ENCODE measurements around the gene CABLES2. TPM values are rescaled to one million over a fixed set of nuclear protein-coding genes. Genes with fewer than 3 reads are reported as not detected.

CABLES2 gene
- total and polyA plus RNA-seq, 9 of the 15 experiments (the other 6 are each of a cell fraction or from before 2014, with no cell fraction given), result 0.46 to 4.2 (median 1.6) TPM

GRCh38 chr20:62410746-62411478 is 3.8 kb upstream of the CABLES2 start (continued):
- no peak for TF ChIP-seq MITF (IDR thresholded peaks at IDR 0.05)

GRCh38 chr20:62409931-62410745 is 3.1 kb upstream of the CABLES2 start:
- POLR2A ChIA-PET, result interaction anchor here (0.6 to 2.0 kb wide), 5 partner anchors 10 to 971 kb away, joined by 3 to 4 read pairs (median 3); no protein-coding TSS in a partner anchor
- in situ Hi-C loops (cut with MboI), result loop anchor here (10.0 kb wide), 1 partner anchor 205 kb away; no protein-coding TSS in a partner anchor
- H3K4me1 ChIP-seq (replicated peaks in 1 of 2; ENCODE audit: control insufficient read depth in 2 of 2, insufficient read depth in 2 of 2, low read length in 2 of 2), result peaks cover 17 to 92% of the 10 kb centered on the region in 2 experiments
- peak; percentile 49 for TF ChIP-seq EGR1 (conservative IDR thresholded peaks at IDR 0.05)
- no peak for TF ChIP-seq ZNF584 (CRISPR knock-in tag; IDR thresholded peaks at IDR 0.05; ENCODE audit: low read depth)
- TF ChIP-seq SP1 (CRISPR knock-in tag; IDR thresholded peaks at IDR 0.05), result no peak
- 0 out of 2 replicates have a peak, but pooled peaks have one; percentile 39 for TF ChIP-seq NR2C2 (CRISPR knock-in tag; IDR thresholded peaks at IDR 0.05)
- no peak for TF ChIP-seq NR2C2 (tag; IDR thresholded peaks at IDR 0.05)
- TF ChIP-seq ARID3B (CRISPR knock-in tag; IDR thresholded peaks at IDR 0.05; ENCODE audit: borderline replicate concordance), result no peak
- peak; percentile 83 for TF ChIP-seq CTCFL (IDR thresholded peaks at IDR 0.05; ENCODE audit: borderline replicate concordance, insufficient read depth, low read depth, low read length, poor library complexity, severe bottlenecking)
- no peak for TF ChIP-seq ZNF324 (CRISPR knock-in tag; IDR thresholded peaks at IDR 0.05)
- TF ChIP-seq FOXA3 (CRISPR knock-in tag; conservative IDR thresholded peaks at IDR 0.05 in 1 of 2, IDR thresholded peaks at IDR 0.05 in 1 of 2), result peak in 1 of 2 experiments; percentile 29; a peak in 1 of 4 replicates
- no peak for TF ChIP-seq SUPT5H (IDR thresholded peaks at IDR 0.05)

More at GRCh38 chr20:62409931-62410745, 3.1 kb upstream of the CABLES2 start:
- WGBS (ENCODE audit: insufficient coverage, low coverage, missing lambda C conversion rate), result 3% methylated on average over 28 of the region's 30 CpGs
- peak overlapping the region in 1 of 2 experiments; percentile 85; a peak in 2 of 4 replicates for H3K9ac ChIP-seq (ENCODE audit: insufficient read depth in 1 of 2, low read depth in 2 of 2, low read length in 2 of 2)
- ATAC-seq, result peak; percentile 44
- BruUV-seq (replicated peaks), result no TSS peak
- H3K79me2 ChIP-seq (ENCODE audit: control insufficient read depth, insufficient read depth, low read length), result peaks cover 14% of the 10 kb centered on the region
- peak; percentile 68 to 73 (median 72) for DNase-seq (ENCODE audit: extremely low read depth in 1 of 4, low spot score in 3 of 4)
- peaks cover 0 to 7% of the 10 kb centered on the region in 2 experiments; a peak in 3 of 5 replicates for H3K27me3 ChIP-seq (ENCODE audit: control insufficient read depth in 2 of 2, insufficient read depth in 2 of 2, low read length in 2 of 2)
- H3K4me3 ChIP-seq, result no peak overlapping the region
- no peak overlapping the region for H3K27ac ChIP-seq (ENCODE audit: extremely low read depth, low read depth, low read length)
- H4K20me1 ChIP-seq (replicated peaks; ENCODE audit: control insufficient read depth, insufficient read depth, low read length), result 0 out of 2 replicates have a peak, but pooled peaks cover 8% of the 10 kb centered on the region
- FAIRE-seq, result peak; percentile 86
- H3K9me1 ChIP-seq (ENCODE audit: control insufficient read depth, insufficient read depth, low read length), result peaks cover 4% of the 10 kb centered on the region
- intact Hi-C loops (cut with micrococcal nuclease), result loop anchor here (1.0 to 5.0 kb wide), 3 partner anchors 77 to 207 kb away; no protein-coding TSS in a partner anchor
- H3K9me3 ChIP-seq (replicated peaks; ENCODE audit: control insufficient read depth, insufficient read depth, low read depth, low read length), result no peaks in the 10 kb centered on the region
- H2AFZ ChIP-seq (ENCODE audit: low read depth, low read length), result peak overlapping the region; percentile 60
- H3K36me3 ChIP-seq (ENCODE audit: control insufficient read depth, insufficient read depth, low read length), result no peaks in the 10 kb centered on the region
- CTCF ChIA-PET (ENCODE audit: low intra/inter-chr PET ratio), result interaction anchor here (0.9 to 1.5 kb wide), 3 partner anchors 87 to 397 kb away, joined by 3 to 6 read pairs (median 5); no protein-coding TSS in a partner anchor
- peak overlapping the region; percentile 56 for H3K4me2 ChIP-seq (ENCODE audit: insufficient read depth, low read length)

Data from K562 (cell line).